NCI-H526 (cell line): ENCODE data around the gene GARIN5B.

Experiments
- DNase-seq, 2 experiments: peaks; one replicate each; lab custom pipeline; 2025; lab: John Stamatoyannopoulos, UW

The GARIN5B gene

GRCh38 chr19:55389386-55390317, 26.6 kb upstream of the GARIN5B start:
- DNase-seq: no peak

DNA sequence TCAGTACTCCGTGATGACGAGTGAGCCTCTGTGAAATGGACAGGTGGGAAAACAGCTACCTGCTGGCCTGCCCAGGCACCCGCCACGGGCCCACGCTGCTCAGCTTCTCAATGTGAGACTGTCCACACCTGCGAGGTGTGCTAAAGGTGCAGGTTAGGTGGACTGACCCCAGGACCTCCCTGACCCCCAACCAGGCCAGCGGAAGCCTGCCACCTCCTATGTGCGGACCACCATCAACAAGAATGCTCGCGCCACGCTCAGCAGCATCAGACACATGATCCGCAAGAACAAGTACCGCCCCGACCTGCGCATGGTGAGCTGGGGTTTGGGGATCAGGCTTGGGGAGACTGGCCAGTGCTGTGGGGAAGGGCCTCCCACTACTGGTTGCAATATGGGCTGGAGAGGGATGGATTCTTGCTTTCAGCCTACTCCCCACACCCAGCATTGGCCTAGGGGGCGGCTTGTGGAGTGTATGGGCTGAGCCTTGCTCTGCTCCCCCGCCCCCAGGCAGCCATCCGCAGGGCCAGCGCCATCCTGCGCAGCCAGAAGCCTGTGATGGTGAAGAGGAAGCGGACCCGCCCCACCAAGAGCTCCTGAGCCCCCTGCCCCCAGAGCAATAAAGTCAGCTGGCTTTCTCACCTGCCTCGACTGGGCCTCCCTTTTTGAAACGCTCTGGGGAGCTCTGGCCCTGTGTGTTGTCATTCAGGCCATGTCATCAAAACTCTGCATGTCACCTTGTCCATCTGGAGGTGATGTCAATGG, 24.9 kb upstream of the GARIN5B start:
- no peak for DNase-seq

- DNase-seq: no peak
These were observed 23.5 kb upstream of the GARIN5B start for GRCh38 chr19:55386493-55386971.

DNA sequence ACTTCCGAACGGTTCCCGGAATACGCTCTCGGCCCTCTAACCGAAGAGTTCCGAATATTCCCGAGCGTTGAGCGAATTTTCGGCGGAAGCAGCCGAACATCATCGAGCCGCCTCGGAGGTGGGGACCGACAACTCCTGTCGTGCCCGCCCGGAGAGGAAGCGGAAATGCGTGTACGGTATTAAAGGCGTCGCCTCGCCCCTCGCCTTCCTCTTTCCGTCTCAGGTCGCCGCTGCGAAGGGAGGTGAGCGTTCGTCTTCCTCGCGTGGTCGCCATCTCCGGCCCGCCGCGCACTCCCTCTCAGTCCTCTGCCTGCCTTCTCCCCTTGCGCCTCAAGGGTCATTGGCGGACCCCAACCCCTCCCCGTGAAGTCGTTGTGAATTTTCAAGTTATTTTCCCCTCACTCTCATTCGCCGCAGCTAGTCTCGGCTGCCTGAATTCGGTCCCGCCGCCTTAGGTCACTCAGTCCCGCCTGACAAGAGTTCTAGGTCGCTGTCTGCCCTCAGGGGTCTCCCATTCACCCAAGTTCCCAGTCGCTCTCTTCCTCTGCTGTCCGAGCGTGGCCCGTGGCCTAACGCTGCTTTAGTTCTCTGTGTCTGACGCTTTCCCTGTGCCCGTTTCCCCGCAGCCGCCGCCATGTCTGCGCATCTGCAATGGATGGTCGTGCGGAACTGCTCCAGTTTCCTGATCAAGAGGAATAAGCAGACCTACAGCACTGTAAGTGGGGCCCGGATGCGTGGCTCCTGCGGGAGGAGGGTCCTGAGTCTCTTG, 22.8 kb upstream of the GARIN5B start, which contains the start of gene RPL28:
RPL28 (plus strand) TSS at position 209 of the 769 bp plus-strand sequence; CDS start at position 635, 426 bp downstream.
- DNase-seq: peak; percentile 98 to 99

DNA sequence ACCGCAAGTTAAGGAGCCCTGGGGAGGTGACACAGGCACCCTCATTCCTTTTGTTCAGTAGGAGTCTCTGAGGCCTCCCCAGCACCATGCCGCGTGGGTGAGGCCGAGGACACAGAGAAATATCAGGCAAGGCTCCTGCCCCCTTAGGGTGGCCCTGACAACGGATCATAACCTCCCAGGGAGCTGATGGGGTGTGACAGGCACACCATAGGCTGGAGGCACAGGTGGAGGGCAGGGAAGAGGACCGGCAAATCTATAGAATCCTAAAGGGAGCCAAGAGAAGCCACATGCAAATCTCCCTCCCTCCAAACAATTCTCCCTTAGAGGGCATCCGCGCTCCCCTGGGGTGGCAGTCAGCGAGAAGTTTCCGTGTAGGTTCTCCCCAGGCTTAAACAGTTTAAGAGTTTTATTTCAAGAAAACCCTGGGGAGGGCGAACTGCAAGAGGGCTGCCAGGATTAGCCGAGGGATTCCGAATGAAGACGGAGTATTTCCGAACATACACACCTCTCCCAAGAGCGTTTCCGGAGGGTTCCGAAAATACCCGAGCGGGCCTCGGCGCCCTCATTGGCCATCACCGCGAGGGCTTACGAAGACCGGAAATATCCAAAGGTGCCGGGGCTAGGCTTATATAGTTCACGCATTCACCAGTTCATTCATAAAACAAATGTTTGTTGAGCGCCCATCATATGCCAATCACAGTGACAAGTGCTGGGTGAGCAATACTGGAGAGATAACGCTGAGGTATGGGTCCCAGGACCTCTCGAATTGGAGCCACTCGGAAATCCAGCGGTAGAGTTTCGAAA, 22.1 kb upstream of the GARIN5B start:
- peak; percentile 97 to 98 for DNase-seq

- DNase-seq: peak in 1 of 2 experiments; percentile 64
These were observed 21.3 kb upstream of the GARIN5B start, which contains the start of gene TMEM238 for GRCh38 chr19:55384131-55384919. TMEM238 (minus strand) TSS chr19:55384292; CDS start chr19:55384259, 33 bp downstream.

DNA sequence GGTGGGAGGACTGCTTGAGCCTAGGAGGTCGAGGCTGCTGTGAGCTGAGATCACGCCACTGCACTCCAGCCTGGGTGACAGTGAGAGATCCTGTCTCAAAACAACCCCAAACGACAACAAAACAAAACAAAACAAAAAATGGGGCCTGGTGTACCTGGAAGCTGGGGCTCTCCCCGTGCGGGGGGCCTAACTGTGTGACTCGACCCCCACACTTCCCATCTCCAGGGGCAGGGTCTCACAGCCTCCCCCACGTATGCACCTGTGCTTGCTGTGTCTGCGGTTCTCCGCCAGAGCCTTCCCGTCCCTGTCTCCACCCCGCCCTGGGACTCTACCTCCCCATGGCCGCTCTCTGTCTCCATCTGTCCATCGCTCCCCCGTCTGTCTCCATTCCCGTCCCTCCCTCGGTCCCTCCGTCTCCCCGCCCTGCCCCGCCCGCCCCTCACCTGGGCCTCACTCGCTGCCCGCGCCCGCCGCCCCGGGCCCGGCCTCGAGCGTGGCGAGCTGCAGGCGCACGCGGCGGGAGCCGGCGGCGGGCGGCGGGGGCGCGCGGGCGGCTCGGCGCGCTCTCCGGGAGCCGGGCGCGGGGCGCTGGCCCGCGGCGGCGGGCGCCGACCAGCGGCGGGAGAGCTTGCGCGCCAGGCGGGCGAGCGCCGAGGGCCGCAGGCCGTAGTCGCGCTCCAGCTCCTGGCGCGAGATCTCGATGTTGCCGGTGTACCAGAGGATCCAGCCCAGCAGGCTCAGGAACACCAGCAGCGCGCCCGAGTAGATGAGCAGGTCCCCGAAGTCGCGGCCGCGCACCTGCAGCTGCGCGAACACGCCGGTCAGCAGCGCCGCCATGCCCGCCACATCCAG, 20.4 kb upstream of the GARIN5B start:
- DNase-seq: peak in 1 of 2 experiments; percentile 85

GRCh38 chr19:55382522-55383054, 19.5 kb upstream of the GARIN5B start:
- no peak for DNase-seq

DNA sequence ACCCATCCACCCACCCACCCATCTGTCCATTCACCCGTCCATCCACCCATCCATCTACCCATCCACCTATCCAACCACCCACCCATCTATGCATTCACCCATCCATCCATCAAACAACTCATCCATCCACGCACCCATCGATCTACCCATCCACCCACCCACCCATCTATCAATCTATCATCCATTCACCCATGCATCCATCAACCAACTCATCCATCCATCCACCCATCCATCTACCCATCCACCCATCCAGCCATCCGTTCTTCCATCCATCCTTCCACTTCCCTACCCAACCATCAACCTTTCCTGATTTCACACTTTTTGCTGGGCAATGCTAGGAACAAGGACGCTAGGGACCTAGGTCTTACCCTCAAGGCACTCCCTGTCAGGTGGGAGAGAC, 19.0 kb upstream of the GARIN5B start:
- DNase-seq: no peak

DNA sequence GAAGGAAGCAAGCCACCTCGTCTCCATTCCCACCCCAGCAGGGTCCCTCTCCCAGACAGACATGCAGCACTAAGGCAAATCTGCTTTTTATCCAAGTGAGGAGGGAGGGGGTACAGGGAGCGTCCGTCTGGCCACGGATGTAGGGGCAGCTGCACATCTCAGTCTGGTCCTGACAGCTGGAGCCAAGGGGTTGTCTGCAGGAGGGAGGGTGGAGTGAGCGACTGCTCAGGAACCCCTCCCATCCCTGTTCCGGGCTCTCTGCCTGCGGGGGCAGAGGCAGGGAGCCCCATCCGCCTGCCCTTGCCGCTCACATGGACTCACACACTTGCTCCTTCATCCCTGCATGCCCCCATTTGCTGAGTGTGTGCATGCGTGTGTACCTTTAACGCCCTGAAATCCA, 16.1 kb upstream of the GARIN5B start:
- no peak for DNase-seq

DNA sequence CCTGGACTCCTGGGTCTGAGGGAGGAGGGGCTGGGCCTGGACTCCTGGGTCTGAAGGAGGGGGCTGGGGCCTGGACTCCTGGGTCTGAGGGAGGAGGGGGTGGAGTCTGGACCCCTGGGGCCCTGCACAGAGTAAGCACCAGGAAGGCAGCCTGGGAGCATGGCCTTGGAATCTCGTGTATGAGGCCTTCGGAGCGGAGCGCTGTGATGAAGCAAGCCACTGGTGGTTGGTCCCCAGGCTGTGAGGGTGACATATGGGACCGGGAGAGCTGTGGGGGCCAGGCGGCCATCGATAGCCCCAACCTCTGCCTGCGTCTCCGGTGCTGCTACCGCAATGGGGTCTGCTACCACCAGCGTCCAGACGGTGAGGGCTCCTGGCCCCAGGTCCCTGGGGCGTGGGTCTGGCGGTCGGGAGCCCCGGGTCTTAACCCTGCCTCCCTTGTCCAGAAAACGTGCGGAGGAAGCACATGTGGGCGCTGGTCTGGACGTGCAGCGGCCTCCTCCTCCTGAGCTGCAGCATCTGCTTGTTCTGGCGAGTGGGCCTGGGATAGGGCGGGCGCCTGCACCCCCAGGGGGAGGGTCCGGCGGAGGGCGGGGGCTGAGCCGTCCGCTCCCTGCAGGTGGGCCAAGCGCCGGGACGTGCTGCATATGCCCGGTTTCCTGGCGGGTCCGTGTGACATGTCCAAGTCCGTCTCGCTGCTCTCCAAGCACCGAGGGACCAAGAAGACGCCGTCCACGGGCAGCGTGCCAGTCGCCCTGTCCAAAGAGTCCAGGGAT, 14.5 kb upstream of the GARIN5B start:
- peak in 1 of 2 experiments; percentile 32 for DNase-seq

- peak in 1 of 2 experiments; percentile 61 for DNase-seq
These were observed 13.3 kb upstream of the GARIN5B start, which contains the start of gene TMEM190 for GRCh38 chr19:55376241-55376933. TMEM190 (plus strand) TSS chr19:55376826; CDS start chr19:55376854, 28 bp downstream.

- peak in 1 of 2 experiments; percentile 37 for DNase-seq
These were observed 11.1 kb upstream of the GARIN5B start for GRCh38 chr19:55373993-55374757.

DNA sequence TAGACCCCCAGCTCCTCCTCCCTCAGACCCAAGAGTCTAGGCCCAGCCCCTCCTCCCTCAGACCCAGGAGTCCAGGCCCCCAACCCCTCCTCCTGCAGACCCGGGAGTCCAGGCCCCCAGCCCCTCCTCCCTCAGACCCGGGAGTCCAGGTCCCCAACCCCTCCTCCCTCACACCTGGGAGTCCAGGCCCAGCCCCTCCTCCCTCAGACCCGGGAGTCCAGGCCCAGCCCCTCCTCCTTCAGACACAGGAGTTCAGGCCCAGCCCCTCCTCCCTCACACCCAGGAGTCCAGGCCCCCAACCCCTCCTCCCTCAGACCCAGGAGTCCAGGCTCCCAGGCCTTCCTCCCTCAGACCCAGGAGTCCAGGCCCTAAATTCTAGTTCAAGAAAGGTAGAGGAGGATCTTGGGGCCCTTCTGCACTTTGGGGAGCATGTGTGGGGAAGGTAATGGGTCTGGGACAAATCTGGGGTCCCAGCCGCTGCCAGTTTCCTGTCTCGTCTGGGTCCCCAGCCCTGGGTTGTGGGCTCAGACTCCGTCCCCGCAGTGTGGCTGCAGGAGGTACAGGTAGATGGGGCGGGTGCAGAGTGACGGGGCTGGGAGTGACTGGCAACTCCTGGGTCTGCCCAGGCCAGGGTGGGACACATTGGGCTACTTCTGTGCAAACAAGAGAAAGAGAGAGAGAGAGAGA, 10.4 kb upstream of the GARIN5B start:
- no peak for DNase-seq

GRCh38 chr19:55372316-55373081, 9.4 kb upstream of the GARIN5B start:
- no peak for DNase-seq
